Activated CD4-positive, alpha-beta T cell treated with anti-CD3 and anti-CD28 coated beads, Interleukin-2, Interleukin-4, amounts not matched to agents 100 ng/mL and 50 ng/mL, durations not matched to agents 16 hours and 8 hours (primary cell): ENCODE data around the gene SDS.

Source experiments
- DNase-seq: peaks from one replicate; pipeline ENCODE4 v3.0.0-alpha.2; 2020; ENCODE audit warnings: low spot score

Gene SDS

GRCh38 chr12:113398346-113399290 lies 5.1 kb downstream of the SDS start:
- DNase-seq = no peak

- no peak for DNase-seq
Observed at GRCh38 chr12:113397497-113398197, 6.0 kb downstream of the SDS start.

GRCh38 chr12:113396828-113397496 lies 6.7 kb downstream of the SDS start:
- DNase-seq = no peak

- no peak for DNase-seq
Observed at GRCh38 chr12:113396200-113396599, 7.5 kb downstream of the SDS start.

GRCh38 chr12:113395119-113395518 lies 8.6 kb downstream of the SDS start:
- DNase-seq = no peak

GRCh38 chr12:113393749-113394148 lies 9.9 kb downstream of the SDS start:
- DNase-seq = no peak

GRCh38 chr12:113392988-113393579 lies 10.6 kb downstream of the SDS start:
- DNase-seq = no peak

GRCh38 chr12:113392520-113392919 lies 11.2 kb downstream of the SDS start:
- DNase-seq = no peak

- DNase-seq = no peak
Observed at GRCh38 chr12:113391650-113392337, 11.9 kb downstream of the SDS start.

GRCh38 chr12:113391145-113391544 lies 12.5 kb downstream of the SDS start:
- DNase-seq = no peak

GRCh38 chr12:113390064-113391043 lies 13.3 kb downstream of the SDS start:
- DNase-seq = no peak

GRCh38 chr12:113388351-113388750 lies 15.3 kb downstream of the SDS start:
- no peak for DNase-seq

- no peak for DNase-seq
Observed at GRCh38 chr12:113387631-113388030, 16.1 kb downstream of the SDS start.

GRCh38 chr12:113386866-113387566 lies 16.7 kb downstream of the SDS start:
- DNase-seq = no peak

GRCh38 chr12:113385282-113385882 lies 18.3 kb downstream of the SDS start:
- DNase-seq = no peak

- DNase-seq = no peak
Observed at GRCh38 chr12:113384778-113385177, 18.9 kb downstream of the SDS start.

GRCh38 chr12:113382206-113382605 lies 21.5 kb downstream of the SDS start:
- no peak for DNase-seq

- DNase-seq = no peak
Observed at GRCh38 chr12:113381220-113381619, 22.5 kb downstream of the SDS start.

- no peak for DNase-seq
Observed at GRCh38 chr12:113378291-113378690, 25.4 kb downstream of the SDS start.
